Naive thymus-derived CD4-positive, alpha-beta T cell (primary cell): ENCODE data around the gene USP8. TPM values are rescaled to one million over a fixed set of nuclear protein-coding genes. Genes with fewer than 3 reads are reported as not detected.
"Not testable (repeated sequence)": the region's sequence is repeated elsewhere in the genome, so short reads cannot be mapped to it uniquely, and the experiment has no call there.

Source experiments
- ATAC-seq: fragments of 150-1000 bp; cut with Tn5 transposase; 2 replicates; pipeline ENCODE4 v1.10.0; 2021; ENCODE audit warnings: mild to moderate bottlenecking, moderate library complexity
- CTCF ChIA-PET: fragments of 350-600 bp; sonication (Branson Sonifier 250); formaldehyde crosslinking; loops from one replicate; lab custom pipeline; 2021; ENCODE audit warnings: antibody characterized with exemption; lab: Charles Lee
- POLR2A ChIA-PET: fragments of 350-600 bp; sonication (Branson Sonifier 250); formaldehyde crosslinking; loops from one replicate; lab custom pipeline; 2021; ENCODE audit warnings: antibody characterized with exemption, inconsistent platforms; lab: Charles Lee
- DNase-seq, 9 donors: peaks; one replicate each; pipeline versions ENCODE4 v3.0.0 to v3.0.0-alpha.2; 2020 to 2022; ENCODE audit warnings: mixed read lengths in 1 of 9
- H3K27ac ChIP-seq: one replicate; pipeline ENCODE4 v1.7.0; 2013; ENCODE audit warnings: mild to moderate bottlenecking, low read depth, low read length, moderate library complexity
- H3K27me3 ChIP-seq, 2 donors: one replicate each; pipeline ENCODE4 v1.7.0; 2013; ENCODE audit warnings: low read length in 2 of 2, mild to moderate bottlenecking in 2 of 2, moderate library complexity in 2 of 2; ENCODE audit not compliant: control insufficient read depth in 2 of 2, insufficient read depth in 2 of 2
- H3K36me3 ChIP-seq, 3 experiments: 1 replicate in 2 of 3; 2 replicates in 1 of 3; pipeline ENCODE4 v1.7.0; 2013; ENCODE audit warnings: low read length in 3 of 3, mild to moderate bottlenecking in 3 of 3, moderate library complexity in 1 of 3; ENCODE audit not compliant: insufficient read depth in 3 of 3, control insufficient read depth in 2 of 3
- H3K4me1 ChIP-seq, 2 donors: one replicate each; pipeline ENCODE4 v1.7.0; 2013; ENCODE audit warnings: low read length in 2 of 2, mild to moderate bottlenecking in 2 of 2, moderate library complexity in 1 of 2; ENCODE audit not compliant: control insufficient read depth in 2 of 2, insufficient read depth in 2 of 2
- H3K4me3 ChIP-seq: 2 replicates; pipeline ENCODE4 v1.7.0; 2013; ENCODE audit warnings: mild to moderate bottlenecking, low read length
- H3K9me3 ChIP-seq, 3 experiments: 1 replicate in 2 of 3; 2 replicates in 1 of 3; pipeline ENCODE4 v1.7.0; 2013; ENCODE audit warnings: low read length in 3 of 3; ENCODE audit not compliant: control insufficient read depth in 2 of 3
- H3K27ac Mint-ChIP-seq, 9 donors: one replicate each; pipeline ENCODE4 v1.8.0; 2020 to 2022; ENCODE audit warnings: mixed read lengths in 9 of 9, mild to moderate bottlenecking in 8 of 9, moderate library complexity in 5 of 9, inconsistent platforms in 2 of 9
- H3K27me3 Mint-ChIP-seq, 5 donors: one replicate each; pipeline ENCODE4 v1.8.0; 2021 to 2022; ENCODE audit warnings: mixed read lengths in 5 of 5, mild to moderate bottlenecking in 1 of 5
- H3K36me3 Mint-ChIP-seq, 5 donors: one replicate each; pipeline ENCODE4 v1.8.0; 2020 to 2022; ENCODE audit warnings: mixed read lengths in 5 of 5, mild to moderate bottlenecking in 3 of 5, inconsistent platforms in 1 of 5
- H3K4me1 Mint-ChIP-seq, 7 donors: one replicate each; pipeline ENCODE4 v1.8.0; 2020 to 2022; ENCODE audit warnings: mixed read lengths in 7 of 7, mild to moderate bottlenecking in 3 of 7, inconsistent platforms in 1 of 7
- H3K4me3 Mint-ChIP-seq, 10 donors: one replicate each; pipeline ENCODE4 v1.8.0; 2020 to 2022; ENCODE audit warnings: mild to moderate bottlenecking in 10 of 10, mixed read lengths in 10 of 10, moderate library complexity in 6 of 10, inconsistent platforms in 2 of 10
- H3K9me3 Mint-ChIP-seq, 11 donors: one replicate each; pipeline ENCODE4 v1.8.0; 2020 to 2022; ENCODE audit warnings: mixed read lengths in 11 of 11, mild to moderate bottlenecking in 4 of 11, inconsistent platforms in 1 of 11, moderate library complexity in 1 of 11
- intact Hi-C, 2 donors: fragments of 100-400 bp; cut with micrococcal nuclease; formaldehyde crosslinking; loops; one replicate each; pipeline ENCODE4 v1.15.1; 2023
- polyA plus RNA-seq, 2 donors: library from polyadenylated mRNA; unstranded; fragments of 300-500 nt; fragmentation: Illumina TruSeq; gene quantifications; one replicate each; pipeline ENCODE4 v1.2.3, GENCODE V29; 2021
- total RNA-seq, 6 experiments: library from RNA in 5 of 6; stranded (reverse) in 5 of 6; gene quantifications; 1 replicate in 5 of 6; 2 replicates in 1 of 6; pipeline ENCODE4 v1.2.3 and lab custom pipeline; 2021 to 2026

The USP8 gene
- total RNA-seq (10 to 100 TPM; 52.8 to 61.8 (median 57.1) TPM), polyA plus RNA-seq (10 to 100 TPM; 34.7 to 50.7 TPM), total RNA-seq (lab: John Stamatoyannopoulos, UW) (77.1 reads per million, percentile 80 among the genes with 10 or more reads in this experiment)

- Mint-ChIP-seq H3K4me1 (peaks cover 23 to 59% (median 34%) of the 10 kb centered on the region in 7 donors), H3K9me3 (no peaks in the 10 kb centered on the region), H3K27me3 (no peaks in the 10 kb centered on the region), H3K27ac (peak within 1 kb of the TSS; percentile 91 to 99 (median 97)), H3K4me3 (peak within 1 kb of the TSS; percentile 86 to 100 (median 98)), H3K36me3 (peaks cover 0 to 4% (median 3%) of the 10 kb centered on the region in 5 donors)
- peaks cover 8 to 20% of the 10 kb centered on the region in 2 donors for H3K4me1 ChIP-seq
- intact Hi-C loops = loop anchor here (1.0 to 10.0 kb wide), 18 partner anchors 69 to 1613 kb away; partner anchors contain the start of genes COPS2 (in 2 of the 2), EID1 (in 2 of the 2), FAM227B (in 2 of the 2) and SPPL2A (in 2 of the 2)
- CTCF ChIA-PET = interaction anchor here (1.3 kb wide), 1 partner anchor 69 kb away, joined by 4 read pairs; the partner anchor contains the start of gene GABPB1
- POLR2A ChIA-PET = interaction anchor here (0.6 to 4.7 kb wide), 10 partner anchors 8 to 1586 kb away, joined by 3 to 115 read pairs (median 4); partner anchors contain the start of genes GABPB1 and TRPM7
- DNase-seq (peak; percentile 88 to 95 (median 93)), ATAC-seq (peak; percentile 98)
- no peaks in the 10 kb centered on the region for H3K9me3 ChIP-seq
- H3K27ac ChIP-seq = peak within 1 kb of the TSS; percentile 93
- H3K4me3 ChIP-seq = peak within 1 kb of the TSS; percentile 91
- peaks cover 0 to 4% (median 0%) of the 10 kb centered on the region in 3 experiments for H3K36me3 ChIP-seq
- no peaks in the 10 kb centered on the region for H3K27me3 ChIP-seq
Measured at GRCh38 chr15:50424066-50424890, at the start of gene USP8. Gene USP8, plus strand, starts transcription at chr15:50424405. Its CDS starts 14,669 bp downstream, at chr15:50439074.

GRCh38 chr15:50377867-50378751 is 46.1 kb upstream of the USP8 start:
- H3K4me3 Mint-ChIP-seq = peak overlapping the region in 1 of 10 donors; percentile 31
- intact Hi-C loops = no loop called here
- POLR2A ChIA-PET = no interaction called here

GRCh38 chr15:50378776-50379175 is 45.4 kb upstream of the USP8 start:
- Mint-ChIP-seq H3K4me1 (peaks cover 0 to 12% (median 5%) of the 10 kb centered on the region in 7 donors), H3K9me3 (peaks cover 0 to 2% (median 0%) of the 10 kb centered on the region in 11 donors), H3K4me3 (no peak overlapping the region), H3K36me3 (peaks cover 0 to 11% (median 6%) of the 10 kb centered on the region in 5 donors), H3K27me3 (no peaks in the 10 kb centered on the region), H3K27ac (no peak overlapping the region)
- no peaks in the 10 kb centered on the region for H3K4me1 ChIP-seq
- ChIA-PET CTCF (no interaction called here), POLR2A (no interaction called here)
- DNase-seq (no peak), ATAC-seq (no peak)
- no peak overlapping the region for H3K4me3 ChIP-seq
- no peaks in the 10 kb centered on the region for H3K9me3 ChIP-seq
- H3K36me3 ChIP-seq = no peaks in the 10 kb centered on the region
- no peaks in the 10 kb centered on the region for H3K27me3 ChIP-seq
- H3K27ac ChIP-seq = no peak overlapping the region
- intact Hi-C loops = no loop called here

More at GRCh38 chr15:50377867-50378751, 46.1 kb upstream of the USP8 start:
- ATAC-seq = no peak
- Mint-ChIP-seq H3K4me1 (peaks cover 0 to 12% (median 5%) of the 10 kb centered on the region in 7 donors), H3K9me3 (peaks cover 0 to 2% (median 0%) of the 10 kb centered on the region in 11 donors), H3K27me3 (no peaks in the 10 kb centered on the region), H3K27ac (peak overlapping the region in 1 of 9 donors; percentile 66), H3K36me3 (peaks cover 0 to 11% (median 6%) of the 10 kb centered on the region in 5 donors)
- H3K27ac ChIP-seq = no peak overlapping the region
- CTCF ChIA-PET = no interaction called here
- no peaks in the 10 kb centered on the region for H3K9me3 ChIP-seq
- no peaks in the 10 kb centered on the region for H3K36me3 ChIP-seq
- no peaks in the 10 kb centered on the region for H3K27me3 ChIP-seq
- no peak for DNase-seq
- no peak overlapping the region for H3K4me3 ChIP-seq
- no peaks in the 10 kb centered on the region for H3K4me1 ChIP-seq

GRCh38 chr15:50379413-50379812 is 44.8 kb upstream of the USP8 start:
- H3K4me1 ChIP-seq, H3K9me3 Mint-ChIP-seq, ATAC-seq, H3K4me3 ChIP-seq, CTCF ChIA-PET, H3K27me3 Mint-ChIP-seq, H3K36me3 ChIP-seq, H3K27ac ChIP-seq, H3K27ac Mint-ChIP-seq, DNase-seq, H3K27me3 ChIP-seq, H3K4me3 Mint-ChIP-seq, intact Hi-C loops, POLR2A ChIA-PET, H3K9me3 ChIP-seq: not testable (repeated sequence)
- Mint-ChIP-seq H3K36me3 (peaks cover 0 to 11% (median 6%) of the 10 kb centered on the region in 5 donors), H3K4me1 (peaks cover 0 to 12% (median 5%) of the 10 kb centered on the region in 7 donors)

- ChIA-PET POLR2A (no interaction called here), CTCF (no interaction called here)
- no peak overlapping the region for H3K4me3 Mint-ChIP-seq
- DNase-seq = no peak
- intact Hi-C loops = no loop called here
- peaks cover 0 to 14% (median 6%) of the 10 kb centered on the region in 5 donors for H3K36me3 Mint-ChIP-seq
- Histone ChIP-seq H3K36me3 (no peaks in the 10 kb centered on the region), H3K4me3 (no peak overlapping the region), H3K9me3 (no peaks in the 10 kb centered on the region), H3K27ac (no peak overlapping the region), H3K4me1 (no peaks in the 10 kb centered on the region), H3K27me3 (no peaks in the 10 kb centered on the region)
- no peak for ATAC-seq
- H3K4me1 Mint-ChIP-seq = peaks cover 0 to 12% (median 5%) of the 10 kb centered on the region in 7 donors
- H3K27me3 Mint-ChIP-seq = no peaks in the 10 kb centered on the region
- H3K27ac Mint-ChIP-seq = no peak overlapping the region
- peaks cover 0 to 2% (median 0%) of the 10 kb centered on the region in 11 donors for H3K9me3 Mint-ChIP-seq
Measured at GRCh38 chr15:50380089-50380488, 44.1 kb upstream of the USP8 start.

- H3K4me1 ChIP-seq = no peaks in the 10 kb centered on the region
- ATAC-seq = no peak
- H3K36me3 Mint-ChIP-seq = peaks cover 0 to 15% (median 6%) of the 10 kb centered on the region in 5 donors
- no peak overlapping the region for H3K27ac Mint-ChIP-seq
- intact Hi-C loops = no loop called here
- no peak for DNase-seq
- H3K4me3 ChIP-seq = no peak overlapping the region
- no peaks in the 10 kb centered on the region for H3K27me3 Mint-ChIP-seq
- no peaks in the 10 kb centered on the region for H3K27me3 ChIP-seq
- H3K36me3 ChIP-seq = no peaks in the 10 kb centered on the region
- peaks cover 0 to 12% (median 5%) of the 10 kb centered on the region in 7 donors for H3K4me1 Mint-ChIP-seq
- no peaks in the 10 kb centered on the region for H3K9me3 ChIP-seq
- ChIA-PET POLR2A (interaction anchor here (0.7 kb wide), 2 partner anchors 9 to 43 kb away, joined by 3 read pairs; partner anchors contain the start of gene USP8), CTCF (no interaction called here)
- peaks cover 0 to 2% (median 0%) of the 10 kb centered on the region in 11 donors for H3K9me3 Mint-ChIP-seq
- H3K4me3 Mint-ChIP-seq = no peak overlapping the region
- no peak overlapping the region for H3K27ac ChIP-seq
Measured at GRCh38 chr15:50381438-50381837, 42.8 kb upstream of the USP8 start.
